Endothelial cell of umbilical vein (primary cell): ENCODE data around the gene APOH.

Experiments used
- EZH2 ChIP-seq: IDR thresholded peaks from 2 replicates; pipeline ENCODE4 v1.6.1; 2012; ENCODE audit warnings: borderline replicate concordance, low read depth, mild to moderate bottlenecking, moderate library complexity, low read length, inconsistent platforms; ENCODE audit not compliant: severe bottlenecking
- POLR2A ChIP-seq: IDR thresholded peaks from 2 replicates; pipeline ENCODE4 v1.6.1; 2012; ENCODE audit warnings: low read depth, mild to moderate bottlenecking, control low read depth, low read length
- POLR2AphosphoS5 ChIP-seq: IDR thresholded peaks from 2 replicates; pipeline ENCODE4 v1.6.1; 2012; ENCODE audit warnings: low read depth, mild to moderate bottlenecking, control low read depth, low read length, moderate library complexity; ENCODE audit not compliant: insufficient read depth
- TF ChIP-seq, protein P1 (sequence below), 2 donors: IDR thresholded peaks; 1 replicate in 1 of 2; 2 replicates in 1 of 2; pipeline ENCODE4 v1.5.1; 2011; ENCODE audit warnings: low read length in 2 of 2, mild to moderate bottlenecking in 2 of 2, moderate library complexity in 2 of 2, control low read depth in 1 of 2, inconsistent platforms in 1 of 2, low read depth in 1 of 2; ENCODE audit not compliant: insufficient read depth in 1 of 2; ENCODE audit errors: extremely low read depth in 1 of 2
- TF ChIP-seq, protein P2 (sequence below): IDR thresholded peaks from 2 replicates; pipeline ENCODE4 v1.6.1; 2011; ENCODE audit not compliant: insufficient read depth, insufficient read length

DNA sequence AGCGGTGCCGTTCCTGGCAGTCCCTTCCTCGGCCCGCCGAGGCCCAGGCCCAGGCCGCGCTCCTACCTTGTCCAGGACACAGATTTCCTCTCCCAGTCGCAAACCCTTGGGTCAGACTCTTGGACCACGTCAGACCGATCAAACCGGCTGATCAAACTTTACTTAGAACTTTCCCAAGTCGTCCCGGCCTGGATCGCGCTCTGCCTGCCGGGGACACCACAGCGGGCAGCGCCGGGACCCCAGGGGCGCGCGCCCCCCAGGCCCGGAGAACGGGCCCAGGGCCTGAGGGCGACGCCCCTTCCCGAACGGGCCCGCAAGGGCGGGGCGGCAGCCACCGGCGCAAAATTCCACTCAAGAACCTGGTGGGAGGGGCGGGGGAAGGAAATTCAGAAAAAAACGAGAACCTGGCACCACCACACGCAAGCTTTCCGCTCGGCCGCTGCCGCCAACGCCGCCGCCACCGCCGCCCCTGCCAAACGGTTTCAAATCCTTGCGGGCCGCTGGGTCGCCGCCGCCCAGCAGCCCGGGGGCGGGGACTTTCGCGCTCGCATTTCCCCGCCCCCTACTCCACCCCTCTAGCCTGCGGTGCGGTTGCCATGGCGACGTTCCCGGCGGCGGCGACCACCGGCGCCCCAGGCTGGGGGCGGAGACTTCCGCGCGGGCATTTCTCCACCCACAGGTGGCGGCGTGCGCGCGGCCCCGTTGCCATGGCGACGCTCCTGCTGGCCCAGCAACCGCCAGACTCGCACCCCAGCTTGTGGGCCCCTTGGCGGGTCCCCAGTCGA lies 37.4 kb downstream of the APOH start, which contains the start of gene CEP112:
- TF ChIP-seq, protein P1, sequence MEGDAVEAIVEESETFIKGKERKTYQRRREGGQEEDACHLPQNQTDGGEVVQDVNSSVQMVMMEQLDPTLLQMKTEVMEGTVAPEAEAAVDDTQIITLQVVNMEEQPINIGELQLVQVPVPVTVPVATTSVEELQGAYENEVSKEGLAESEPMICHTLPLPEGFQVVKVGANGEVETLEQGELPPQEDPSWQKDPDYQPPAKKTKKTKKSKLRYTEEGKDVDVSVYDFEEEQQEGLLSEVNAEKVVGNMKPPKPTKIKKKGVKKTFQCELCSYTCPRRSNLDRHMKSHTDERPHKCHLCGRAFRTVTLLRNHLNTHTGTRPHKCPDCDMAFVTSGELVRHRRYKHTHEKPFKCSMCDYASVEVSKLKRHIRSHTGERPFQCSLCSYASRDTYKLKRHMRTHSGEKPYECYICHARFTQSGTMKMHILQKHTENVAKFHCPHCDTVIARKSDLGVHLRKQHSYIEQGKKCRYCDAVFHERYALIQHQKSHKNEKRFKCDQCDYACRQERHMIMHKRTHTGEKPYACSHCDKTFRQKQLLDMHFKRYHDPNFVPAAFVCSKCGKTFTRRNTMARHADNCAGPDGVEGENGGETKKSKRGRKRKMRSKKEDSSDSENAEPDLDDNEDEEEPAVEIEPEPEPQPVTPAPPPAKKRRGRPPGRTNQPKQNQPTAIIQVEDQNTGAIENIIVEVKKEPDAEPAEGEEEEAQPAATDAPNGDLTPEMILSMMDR (IDR thresholded peaks at IDR 0.05; ENCODE audit: extremely low read depth in 1 of 2, insufficient read depth in 1 of 2, low read depth in 1 of 2, low read length in 2 of 2): no peak
- TF ChIP-seq POLR2A: no peak
- TF ChIP-seq, protein P2, sequence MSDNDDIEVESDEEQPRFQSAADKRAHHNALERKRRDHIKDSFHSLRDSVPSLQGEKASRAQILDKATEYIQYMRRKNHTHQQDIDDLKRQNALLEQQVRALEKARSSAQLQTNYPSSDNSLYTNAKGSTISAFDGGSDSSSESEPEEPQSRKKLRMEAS: no peak
- no peak for TF ChIP-seq EZH2
- peak; percentile 29 for TF ChIP-seq POLR2AphosphoS5
